Neural progenitor cell (in vitro differentiated cells): ENCODE measurements around the gene PHLPP1.

Source experiments
- EZH2 ChIP-seq: fragments of 200-600 bp; sonication (generic); IDR thresholded peaks from 2 replicates; pipeline ENCODE4 v1.6.1; 2017; ENCODE audit warnings: antibody characterized with exemption, mild to moderate bottlenecking, moderate library complexity
- EZH2phosphoT487 ChIP-seq: fragments of 200-600 bp; sonication (generic); IDR thresholded peaks from 2 replicates; pipeline ENCODE4 v1.6.1; 2017; ENCODE audit warnings: antibody characterized with exemption
- TF ChIP-seq, protein P1 (sequence below): fragments of 200-600 bp; sonication (generic); IDR thresholded peaks from 2 replicates; pipeline ENCODE4 v1.5.1; 2017; ENCODE audit warnings: antibody characterized with exemption, mild to moderate bottlenecking

DNA sequence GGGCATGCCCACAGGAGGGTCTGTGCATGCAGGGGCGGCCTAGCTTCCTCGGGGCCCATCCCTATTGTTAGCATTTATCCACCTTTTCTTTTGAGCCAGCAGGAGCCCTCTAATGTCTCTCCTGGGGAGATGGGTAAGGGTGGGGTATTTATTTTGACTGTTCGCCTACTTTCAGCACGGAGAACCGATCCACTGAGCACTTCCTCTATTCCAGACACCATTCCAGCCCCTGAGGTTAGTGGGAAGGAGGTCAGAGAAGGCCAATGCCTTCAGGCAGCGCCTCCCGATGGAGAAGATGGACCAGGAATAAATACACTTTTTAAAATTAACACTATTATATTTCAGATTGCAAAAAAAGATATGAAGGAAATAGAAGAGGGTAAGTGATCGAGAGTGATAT lies 276.0 kb downstream of the PHLPP1 start:
- TF ChIP-seq EZH2, result no peak
- TF ChIP-seq, protein P1, sequence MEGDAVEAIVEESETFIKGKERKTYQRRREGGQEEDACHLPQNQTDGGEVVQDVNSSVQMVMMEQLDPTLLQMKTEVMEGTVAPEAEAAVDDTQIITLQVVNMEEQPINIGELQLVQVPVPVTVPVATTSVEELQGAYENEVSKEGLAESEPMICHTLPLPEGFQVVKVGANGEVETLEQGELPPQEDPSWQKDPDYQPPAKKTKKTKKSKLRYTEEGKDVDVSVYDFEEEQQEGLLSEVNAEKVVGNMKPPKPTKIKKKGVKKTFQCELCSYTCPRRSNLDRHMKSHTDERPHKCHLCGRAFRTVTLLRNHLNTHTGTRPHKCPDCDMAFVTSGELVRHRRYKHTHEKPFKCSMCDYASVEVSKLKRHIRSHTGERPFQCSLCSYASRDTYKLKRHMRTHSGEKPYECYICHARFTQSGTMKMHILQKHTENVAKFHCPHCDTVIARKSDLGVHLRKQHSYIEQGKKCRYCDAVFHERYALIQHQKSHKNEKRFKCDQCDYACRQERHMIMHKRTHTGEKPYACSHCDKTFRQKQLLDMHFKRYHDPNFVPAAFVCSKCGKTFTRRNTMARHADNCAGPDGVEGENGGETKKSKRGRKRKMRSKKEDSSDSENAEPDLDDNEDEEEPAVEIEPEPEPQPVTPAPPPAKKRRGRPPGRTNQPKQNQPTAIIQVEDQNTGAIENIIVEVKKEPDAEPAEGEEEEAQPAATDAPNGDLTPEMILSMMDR, result no peak
- no peak for TF ChIP-seq EZH2phosphoT487
